Esophagus (tissue), 2 donors: ENCODE measurements around the gene TJP1. TPM values are rescaled to one million over a fixed set of nuclear protein-coding genes. Genes with fewer than 3 reads are reported as not detected.
"Not testable (repeated sequence)": the region's sequence is repeated elsewhere in the genome, so short reads cannot be mapped to it uniquely, and the experiment has no call there.

Source experiments
- H3K27ac ChIP-seq, 2 donors: one replicate each; pipeline ENCODE4 v1.5.1; 2013; ENCODE audit warnings: low read depth in 2 of 2, mild to moderate bottlenecking in 2 of 2, inconsistent platforms in 1 of 2, low read length in 1 of 2, moderate library complexity in 1 of 2
- H3K27me3 ChIP-seq, 2 donors: one replicate each; pipeline ENCODE4 v1.6.1; 2013; ENCODE audit warnings: low read length in 2 of 2, control low read depth in 1 of 2, mild to moderate bottlenecking in 1 of 2; ENCODE audit not compliant: insufficient read depth in 2 of 2, control insufficient read depth in 1 of 2
- H3K36me3 ChIP-seq, 2 donors: one replicate each; pipeline ENCODE4 v1.6.1; 2013; ENCODE audit warnings: low read length in 1 of 2; ENCODE audit not compliant: control insufficient read depth in 2 of 2, insufficient read depth in 2 of 2
- H3K4me1 ChIP-seq, 2 donors: one replicate each; pipeline ENCODE4 v1.6.1; 2013; ENCODE audit warnings: low read length in 1 of 2; ENCODE audit not compliant: control insufficient read depth in 2 of 2, insufficient read depth in 2 of 2
- H3K4me3 ChIP-seq, 2 donors: one replicate each; pipeline ENCODE4 v1.5.1; 2013; ENCODE audit warnings: low read length in 2 of 2, mild to moderate bottlenecking in 2 of 2, low read depth in 1 of 2, moderate library complexity in 1 of 2
- H3K9me3 ChIP-seq, 2 donors: one replicate each; pipeline ENCODE4 v1.6.1; 2013; ENCODE audit warnings: mild to moderate bottlenecking in 2 of 2, low read depth in 1 of 2, low read length in 1 of 2, moderate library complexity in 1 of 2; ENCODE audit not compliant: control insufficient read depth in 2 of 2, insufficient read depth in 1 of 2
- WGBS, 2 donors: extraction: QIAGEN DNeasy Blood & Tissue Kit; methylation state at CpG; one replicate each; pipeline ENCODE4 v1.1.7; 2013; 5-methylcytosine and 5-hydroxymethylcytosine counted together
- polyA plus RNA-seq, 2 donors: library from polyadenylated mRNA; stranded (reverse); fragments of 200-250 nt; gene quantifications; one replicate each; pipeline ENCODE4 v1.2.3, GENCODE V29; 2013
- donor health status: healthy with polysubstance abuse.
- donor health status: Bipolar disorder and iron deficiency.

The TJP1 gene
- polyA plus RNA-seq, 2 donors = 43.5 to 47.8 TPM

DNA sequence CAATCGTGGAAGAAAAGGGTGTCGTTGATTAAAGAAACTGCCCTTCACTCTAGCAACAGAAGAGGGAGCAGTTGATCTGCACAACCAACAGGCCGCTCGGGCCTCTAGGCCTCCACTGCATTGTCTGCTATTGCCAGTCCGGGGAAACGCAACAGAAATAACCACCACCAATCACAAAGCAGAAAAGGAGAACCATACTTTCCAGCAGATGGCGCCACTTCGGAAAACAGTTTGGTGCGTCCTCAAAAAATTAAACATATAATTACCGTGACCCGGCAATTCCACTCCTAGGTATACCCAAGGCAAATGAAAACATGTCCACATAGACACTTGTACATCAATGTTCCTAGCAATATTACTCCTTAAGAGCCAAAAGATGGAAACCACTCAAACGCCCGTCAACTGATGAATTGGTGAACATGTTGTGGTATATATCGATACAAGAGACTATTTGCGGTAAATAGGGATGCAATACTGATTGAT lies 154.1 kb downstream of the TJP1 start:
- Histone ChIP-seq H3K27ac (no peak overlapping the region), H3K27me3 (no peaks in the 10 kb centered on the region), H3K4me1 (no peaks in the 10 kb centered on the region), H3K36me3 (no peaks in the 10 kb centered on the region), H3K9me3 (no peaks in the 10 kb centered on the region), H3K4me3 (no peak overlapping the region)
- 40 to 53% methylated on average over 15 of the region's 15 CpGs for WGBS, 2 donors

DNA sequence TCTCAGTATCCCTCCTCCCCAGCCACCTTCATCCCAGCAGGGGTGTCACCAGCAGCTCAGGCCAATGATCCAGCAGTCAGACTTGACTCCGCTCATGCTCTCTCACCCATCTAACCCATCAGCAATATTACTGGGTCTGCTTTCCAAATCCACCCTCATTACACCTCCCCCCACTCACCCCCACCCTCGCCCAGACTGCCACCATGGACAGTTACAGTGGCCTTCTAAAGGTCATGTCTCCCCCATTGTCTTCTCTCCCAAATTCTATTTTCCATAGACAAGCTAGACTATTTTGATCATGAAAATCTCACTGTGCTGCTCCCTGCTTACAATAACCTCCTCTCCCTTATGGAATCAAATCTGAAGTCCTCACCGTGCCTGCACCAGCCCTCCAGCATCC lies 156.0 kb downstream of the TJP1 start:
- Histone ChIP-seq H3K4me1 (no peaks in the 10 kb centered on the region), H3K36me3 (no peaks in the 10 kb centered on the region)
- 92 to 94% methylated on average over 3 of the region's 3 CpGs for whole genome bisulfite sequencing, 2 donors

DNA sequence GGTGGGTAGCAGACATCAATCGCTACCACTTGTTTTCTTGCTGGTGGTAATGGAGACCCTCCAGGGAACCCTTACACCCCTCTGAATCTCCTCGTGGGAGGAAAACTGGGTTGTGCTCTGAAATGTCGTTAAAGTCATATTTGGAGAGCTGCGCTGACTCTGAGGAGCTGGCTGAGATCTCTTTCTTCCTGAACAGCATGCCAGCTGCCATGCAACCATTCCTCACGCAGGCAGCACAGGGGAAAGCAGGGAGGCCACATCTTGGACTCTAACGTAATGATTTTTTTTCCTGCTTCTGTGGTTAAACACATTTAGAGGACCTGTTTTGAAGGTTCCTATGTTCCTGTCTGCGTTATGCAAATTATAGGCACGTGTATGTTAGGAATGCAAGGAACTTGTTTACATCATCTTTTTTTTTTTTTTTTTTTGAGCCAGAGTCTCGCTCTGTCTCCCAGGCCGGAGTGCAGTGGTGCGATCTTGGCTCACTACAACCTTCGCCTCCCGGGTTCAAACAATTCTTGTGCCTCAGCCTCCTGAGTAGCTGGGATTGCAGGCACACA lies 156.7 kb downstream of the TJP1 start:
- H3K27me3 ChIP-seq = no peaks in the 10 kb centered on the region
- no peak overlapping the region for H3K27ac ChIP-seq
- no peaks in the 10 kb centered on the region for H3K9me3 ChIP-seq
- H3K4me1 ChIP-seq = no peaks in the 10 kb centered on the region
- H3K4me3 ChIP-seq = no peak overlapping the region
- H3K36me3 ChIP-seq = no peaks in the 10 kb centered on the region
- WGBS, 2 donors = 74% methylated on average over 13 of the region's 13 CpGs

More for the DNA sequence above, 156.0 kb downstream of the TJP1 start:
- Histone ChIP-seq H3K9me3 (no peaks in the 10 kb centered on the region), H3K27ac (no peak overlapping the region), H3K4me3 (no peak overlapping the region), H3K27me3 (no peaks in the 10 kb centered on the region)

DNA sequence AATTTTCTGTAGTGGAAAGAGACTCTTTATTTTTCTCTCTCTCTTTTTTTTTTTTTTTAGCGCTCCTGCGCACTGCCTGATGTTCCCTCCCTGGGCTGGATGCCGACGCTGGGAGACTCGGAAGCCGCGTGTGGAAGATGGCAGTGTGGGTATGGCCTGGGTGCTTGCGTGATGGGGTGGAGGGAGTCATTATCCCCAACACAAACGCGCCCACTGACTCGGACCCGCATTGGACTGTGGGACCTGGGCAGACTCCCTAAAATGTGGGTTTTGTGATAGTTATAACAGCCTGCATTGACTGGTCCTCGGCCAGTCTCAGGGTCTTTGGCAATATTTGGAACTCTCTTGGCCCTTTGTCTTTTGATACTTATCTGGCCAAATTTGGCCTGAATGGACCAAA lies 157.9 kb downstream of the TJP1 start:
- WGBS, 2 donors = 87 to 88% methylated on average over 13 of the region's 13 CpGs
- Histone ChIP-seq H3K36me3 (no peaks in the 10 kb centered on the region), H3K27me3 (no peaks in the 10 kb centered on the region), H3K9me3 (no peaks in the 10 kb centered on the region), H3K27ac (no peak overlapping the region), H3K4me1 (no peaks in the 10 kb centered on the region), H3K4me3 (no peak overlapping the region)

DNA sequence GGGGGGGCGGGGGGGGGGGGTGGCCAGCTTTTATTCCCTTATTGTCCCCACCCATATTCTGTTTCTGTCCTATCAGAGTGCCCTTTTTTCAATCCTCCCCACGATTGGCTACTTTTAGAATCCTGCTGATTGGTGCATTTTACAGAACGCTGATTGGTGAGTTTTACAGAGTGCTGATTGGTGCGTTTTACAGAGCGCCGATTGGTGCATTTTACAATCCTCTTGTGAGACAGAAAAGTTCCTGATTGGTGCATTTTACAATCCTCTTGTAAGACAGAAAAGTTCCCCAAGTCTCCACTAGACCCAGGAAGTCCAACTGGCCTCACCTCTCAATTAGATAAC lies 164.8 kb downstream of the TJP1 start:
- H3K4me3 ChIP-seq, H3K36me3 ChIP-seq, H3K4me1 ChIP-seq, H3K27ac ChIP-seq, H3K9me3 ChIP-seq, H3K27me3 ChIP-seq: not testable (repeated sequence)
- WGBS, 2 donors = 89 to 92% methylated on average over 5 to 6 of the region's 6 CpGs

DNA sequence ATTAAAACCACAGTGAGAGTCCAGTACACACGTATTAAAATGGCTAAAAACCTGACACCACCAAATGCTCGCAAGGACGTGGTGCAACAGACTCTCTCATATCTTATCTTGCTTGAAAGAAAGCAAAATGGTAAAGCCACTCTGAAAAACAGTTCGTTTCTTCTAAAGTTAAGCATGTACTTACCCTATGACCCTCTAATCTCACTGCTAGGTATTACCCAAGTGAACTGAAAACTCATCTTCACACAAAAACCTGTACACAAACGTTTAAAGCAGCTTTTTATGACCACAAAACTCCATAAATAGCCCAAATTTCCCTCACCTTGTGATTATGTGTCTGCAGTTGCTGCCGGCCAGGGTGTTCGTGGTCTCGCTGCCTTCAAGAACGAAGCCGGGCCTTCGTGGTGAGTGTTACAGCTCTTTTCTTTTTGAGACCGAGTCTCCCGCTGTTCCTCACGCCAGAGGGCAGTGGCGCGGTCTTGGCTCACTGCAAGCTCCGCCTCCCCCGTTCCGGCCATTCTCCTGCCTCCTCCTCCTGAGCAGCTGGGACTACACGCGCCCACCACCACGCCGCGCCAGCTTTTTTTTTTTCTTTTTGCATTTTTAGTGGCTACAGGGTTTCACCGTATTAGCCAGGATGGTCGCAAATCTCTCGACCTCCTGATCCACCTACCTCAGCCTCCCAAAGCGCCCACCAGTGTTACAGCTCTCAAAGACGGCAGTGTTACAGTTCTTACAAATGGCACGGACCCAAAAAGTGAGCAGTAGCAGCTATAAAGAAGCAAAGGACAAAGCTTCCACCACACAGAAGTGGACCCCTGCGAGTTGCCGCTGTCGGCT lies 165.4 kb downstream of the TJP1 start:
- no peak overlapping the region for H3K4me3 ChIP-seq
- no peaks in the 10 kb centered on the region for H3K36me3 ChIP-seq
- 82 to 86% methylated on average over 33 of the region's 33 CpGs for WGBS, 2 donors
- H3K27me3 ChIP-seq = no peaks in the 10 kb centered on the region
- no peaks in the 10 kb centered on the region for H3K4me1 ChIP-seq
- H3K9me3 ChIP-seq = no peaks in the 10 kb centered on the region
- H3K27ac ChIP-seq = no peak overlapping the region

DNA sequence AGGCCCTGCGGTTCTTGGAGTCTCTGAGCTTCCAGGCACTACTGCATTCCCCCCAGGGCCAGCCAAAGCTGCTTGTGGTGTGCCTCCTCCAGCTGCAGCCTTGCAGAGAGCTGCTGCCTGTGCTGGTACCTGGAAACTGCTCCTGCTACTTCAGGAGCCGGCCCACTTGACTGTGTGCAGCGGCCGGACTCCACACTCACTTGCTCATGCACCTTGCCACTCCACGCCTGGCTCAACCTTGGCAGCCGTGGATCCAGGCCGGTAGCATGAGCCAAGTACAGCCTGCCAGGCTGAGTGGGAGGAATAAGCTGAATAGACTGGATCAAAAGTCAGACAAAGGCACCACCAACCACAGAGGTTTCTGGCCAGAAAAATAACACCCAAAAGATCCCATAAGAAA lies 169.7 kb downstream of the TJP1 start:
- Histone ChIP-seq H3K4me3 (no peak overlapping the region), H3K27me3 (no peaks in the 10 kb centered on the region), H3K4me1 (no peaks in the 10 kb centered on the region), H3K9me3 (peaks cover 4 to 5% of the 10 kb centered on the region in 2 donors), H3K36me3 (no peaks in the 10 kb centered on the region), H3K27ac (no peak overlapping the region)
- WGBS, 2 donors = 59 to 67% methylated on average over 7 of the region's 7 CpGs

DNA sequence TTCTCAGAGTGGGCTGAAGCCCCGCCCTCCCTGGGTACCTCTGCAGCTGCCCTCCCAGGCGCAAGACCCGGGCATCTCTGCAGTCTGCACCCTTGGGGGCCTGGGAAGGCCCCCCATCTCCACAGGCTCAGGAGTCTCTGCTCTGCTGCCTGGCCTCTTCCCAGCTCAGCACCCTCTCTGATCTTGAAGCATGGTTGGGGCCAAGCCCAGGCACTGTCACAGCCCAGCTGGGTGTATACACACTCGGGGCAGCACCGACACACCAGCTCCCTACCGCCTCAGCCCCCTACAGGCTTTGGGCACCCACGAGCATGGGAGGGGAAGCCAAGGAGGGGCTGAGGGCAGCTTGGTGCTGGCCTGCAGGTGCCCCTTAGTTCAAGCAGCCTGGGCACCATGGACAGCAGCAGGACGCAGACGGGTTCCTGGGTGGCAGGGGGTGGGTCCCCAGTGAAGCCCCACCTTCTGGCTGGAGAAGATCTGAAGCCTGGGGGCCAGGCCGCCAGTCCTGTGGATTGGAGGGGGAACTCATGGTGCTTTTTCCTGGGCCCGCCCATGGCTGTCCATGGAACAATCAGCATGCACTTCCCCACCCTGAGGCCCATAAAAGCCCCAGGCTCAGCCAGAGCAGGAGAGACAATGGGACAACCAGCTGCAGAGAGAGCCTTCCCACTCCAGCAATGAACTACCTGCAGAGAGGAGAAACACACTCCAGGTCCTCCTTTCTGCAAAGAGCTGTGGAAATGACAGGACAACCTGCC lies 170.6 kb downstream of the TJP1 start:
- H3K27ac ChIP-seq = no peak overlapping the region
- 90 to 93% methylated on average over 11 of the region's 11 CpGs for WGBS, 2 donors
- no peak overlapping the region for H3K4me3 ChIP-seq
- H3K4me1 ChIP-seq = no peaks in the 10 kb centered on the region
- H3K27me3 ChIP-seq = no peaks in the 10 kb centered on the region
- H3K36me3 ChIP-seq = no peaks in the 10 kb centered on the region
- peaks cover 4 to 5% of the 10 kb centered on the region in 2 donors for H3K9me3 ChIP-seq
